ENCODE data around the gene FAN1. TPM values are rescaled to one million over a fixed set of nuclear protein-coding genes. Genes with fewer than 3 reads are reported as not detected.

FAN1 gene
- total RNA-seq, result 10 to 100 TPM; 15.2 to 27.5 (median 20.4) TPM
- long read RNA-seq, donor 1, full-length matches to known transcripts, result 18 of 36 reads
- long read RNA-seq, donor 1, partial matches to known transcripts, result 6 of 36 reads
- long read RNA-seq, donor 1, other reads (novel, unspliced or antisense), result 12 of 36 reads
- long read RNA-seq, donor 2, partial matches to known transcripts, result 1 of 3 reads
- long read RNA-seq, donor 2, other reads (novel, unspliced or antisense), result 1 of 3 reads

- intact Hi-C loops (cut with DNase I, micrococcal nuclease), result no loop called here
- Histone ChIP-seq H3K36me3 (ENCODE audit: low read depth) (no peaks in the 10 kb centered on the region), H3K4me1 (ENCODE audit: low read depth) (peaks cover 28% of the 10 kb centered on the region), H3K4me3 (peak within 1 kb of the TSS; percentile 20), H3K9me3 (no peaks in the 10 kb centered on the region)
- DNase-seq (peak; percentile 91 to 94 (median 93)), ATAC-seq (peak; percentile 98)
- TF ChIP-seq, protein P1, sequence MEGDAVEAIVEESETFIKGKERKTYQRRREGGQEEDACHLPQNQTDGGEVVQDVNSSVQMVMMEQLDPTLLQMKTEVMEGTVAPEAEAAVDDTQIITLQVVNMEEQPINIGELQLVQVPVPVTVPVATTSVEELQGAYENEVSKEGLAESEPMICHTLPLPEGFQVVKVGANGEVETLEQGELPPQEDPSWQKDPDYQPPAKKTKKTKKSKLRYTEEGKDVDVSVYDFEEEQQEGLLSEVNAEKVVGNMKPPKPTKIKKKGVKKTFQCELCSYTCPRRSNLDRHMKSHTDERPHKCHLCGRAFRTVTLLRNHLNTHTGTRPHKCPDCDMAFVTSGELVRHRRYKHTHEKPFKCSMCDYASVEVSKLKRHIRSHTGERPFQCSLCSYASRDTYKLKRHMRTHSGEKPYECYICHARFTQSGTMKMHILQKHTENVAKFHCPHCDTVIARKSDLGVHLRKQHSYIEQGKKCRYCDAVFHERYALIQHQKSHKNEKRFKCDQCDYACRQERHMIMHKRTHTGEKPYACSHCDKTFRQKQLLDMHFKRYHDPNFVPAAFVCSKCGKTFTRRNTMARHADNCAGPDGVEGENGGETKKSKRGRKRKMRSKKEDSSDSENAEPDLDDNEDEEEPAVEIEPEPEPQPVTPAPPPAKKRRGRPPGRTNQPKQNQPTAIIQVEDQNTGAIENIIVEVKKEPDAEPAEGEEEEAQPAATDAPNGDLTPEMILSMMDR (IDR thresholded peaks at IDR 0.05), result no peak
Measured at GRCh38 chr15:30903497-30904187, at the start of gene FAN1. TSS of gene FAN1 (plus strand) at chr15:30903915. CDS start at chr15:30904664, 749 bp downstream.

DNA sequence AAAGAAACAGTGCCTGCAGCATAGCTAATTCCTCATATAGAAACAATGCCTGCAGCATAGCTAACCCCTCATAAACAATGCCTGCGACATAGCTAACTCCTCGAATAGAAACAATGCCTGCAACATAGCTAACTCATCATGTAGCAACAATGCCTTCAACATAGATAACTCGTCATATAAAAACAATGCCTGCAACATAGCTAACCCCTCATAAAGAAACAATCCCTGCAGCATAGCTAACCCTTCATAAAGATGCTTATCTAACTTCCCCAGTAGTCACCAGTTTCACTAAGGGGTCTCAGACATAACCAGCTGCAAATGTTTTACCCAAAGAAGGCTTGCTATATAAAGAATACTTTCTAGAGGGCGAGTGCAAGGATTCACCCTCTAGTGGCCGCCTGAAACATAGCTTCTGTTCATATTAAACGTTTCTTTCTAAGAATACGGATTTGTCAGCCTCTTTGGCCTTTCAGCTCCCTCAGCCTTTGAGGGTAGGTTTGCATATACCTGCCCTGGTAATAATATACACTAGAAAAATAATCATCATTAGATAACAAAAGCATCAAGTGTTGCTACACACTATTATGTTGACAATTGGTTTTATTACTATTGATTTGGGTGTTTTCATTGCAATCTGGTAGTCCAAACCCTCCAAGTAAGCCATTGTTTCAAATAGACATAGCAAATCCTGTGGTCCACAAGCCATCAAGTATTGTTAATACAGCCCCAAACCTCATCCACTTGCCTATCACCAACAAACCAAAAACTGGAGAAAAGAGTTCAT is 44.4 kb upstream of the FAN1 start:
- Histone ChIP-seq H3K4me3 (no peak overlapping the region), H3K9me3 (peaks cover 1% of the 10 kb centered on the region), H3K36me3 (ENCODE audit: low read depth) (no peaks in the 10 kb centered on the region), H3K4me1 (ENCODE audit: low read depth) (no peaks in the 10 kb centered on the region)
- TF ChIP-seq, protein P1 (IDR thresholded peaks at IDR 0.05), result no peak
- DNase-seq (peak in 1 of 3 donors; percentile 16), ATAC-seq (no peak)
- intact Hi-C loops (cut with DNase I, micrococcal nuclease), result no loop called here

- Histone ChIP-seq H3K9me3 (no peaks in the 10 kb centered on the region), H3K36me3 (ENCODE audit: low read depth) (no peaks in the 10 kb centered on the region), H3K4me1 (ENCODE audit: low read depth) (no peaks in the 10 kb centered on the region), H3K4me3 (no peak overlapping the region)
- ATAC-seq, result peak; percentile 86
- TF ChIP-seq, protein P1 (IDR thresholded peaks at IDR 0.05), result no peak
- intact Hi-C loops (cut with DNase I, micrococcal nuclease), result no loop called here
- DNase-seq, result no peak
Measured at GRCh38 chr15:30865257-30865656, 38.5 kb upstream of the FAN1 start.

GRCh38 chr15:30870681-30871080 is 33.0 kb upstream of the FAN1 start:
- ATAC-seq, result no peak

GRCh38 chr15:30872341-30872748 is 31.4 kb upstream of the FAN1 start:
- H3K36me3 ChIP-seq (ENCODE audit: low read depth), result no peaks in the 10 kb centered on the region
- no peaks in the 10 kb centered on the region for H3K4me1 ChIP-seq (ENCODE audit: low read depth)
- no peak for DNase-seq
- TF ChIP-seq, protein P1 (IDR thresholded peaks at IDR 0.05), result no peak
- no peak overlapping the region for H3K4me3 ChIP-seq
- no peaks in the 10 kb centered on the region for H3K9me3 ChIP-seq
- no peak for ATAC-seq
- intact Hi-C loops (cut with DNase I, micrococcal nuclease), result no loop called here

More at GRCh38 chr15:30870681-30871080, 33.0 kb upstream of the FAN1 start:
- Histone ChIP-seq H3K4me3 (no peak overlapping the region), H3K9me3 (no peaks in the 10 kb centered on the region), H3K4me1 (ENCODE audit: low read depth) (no peaks in the 10 kb centered on the region), H3K36me3 (ENCODE audit: low read depth) (no peaks in the 10 kb centered on the region)
- TF ChIP-seq, protein P1 (IDR thresholded peaks at IDR 0.05), result no peak
- intact Hi-C loops (cut with DNase I, micrococcal nuclease), result no loop called here
- no peak for DNase-seq

All from mucosa of descending colon (tissue), 3 donors.